Measurements from ENCODE around the gene GPR146.

Gene GPR146

GRCh38 chr7:1076184-1077072 lies 32.1 kb downstream of the GPR146 start:
- no peak for DNase-seq (ENCODE audit: low spot score)

GRCh38 chr7:1078519-1078918 lies 34.2 kb downstream of the GPR146 start:
- no peak for DNase-seq (ENCODE audit: low spot score)

- DNase-seq (ENCODE audit: low spot score): no peak
Observed at GRCh38 chr7:1078985-1079384, 34.6 kb downstream of the GPR146 start.

GRCh38 chr7:1079546-1079945 lies 35.2 kb downstream of the GPR146 start:
- no peak for DNase-seq (ENCODE audit: low spot score)

- DNase-seq (ENCODE audit: low spot score): no peak
Observed at GRCh38 chr7:1080252-1080920, 36.0 kb downstream of the GPR146 start.

GRCh38 chr7:1080921-1081255 lies 36.5 kb downstream of the GPR146 start:
- DNase-seq (ENCODE audit: low spot score): no peak

- DNase-seq (ENCODE audit: low spot score): no peak
Observed at GRCh38 chr7:1081336-1081735, 37.0 kb downstream of the GPR146 start.

- DNase-seq (ENCODE audit: low spot score): no peak
Observed at GRCh38 chr7:1081931-1082401, 37.6 kb downstream of the GPR146 start.

GRCh38 chr7:1083729-1084657 lies 39.6 kb downstream of the GPR146 start:
- DNase-seq (ENCODE audit: low spot score): no peak

- DNase-seq (ENCODE audit: low spot score): no peak
Observed at GRCh38 chr7:1085266-1085665, 40.9 kb downstream of the GPR146 start.

GRCh38 chr7:1085910-1086421 lies 41.6 kb downstream of the GPR146 start:
- no peak for DNase-seq (ENCODE audit: low spot score)

- peak; percentile 99 for DNase-seq (ENCODE audit: low spot score)
Observed at GRCh38 chr7:1086588-1087464, 42.5 kb downstream of the GPR146 start.

- no peak for DNase-seq (ENCODE audit: low spot score)
Observed at GRCh38 chr7:1087465-1087814, 43.1 kb downstream of the GPR146 start.

- peak; percentile 91 for DNase-seq (ENCODE audit: low spot score)
Observed at GRCh38 chr7:1087952-1088920, 43.9 kb downstream of the GPR146 start, which contains the start of gene GPER1. TSS of gene GPER1 (plus strand) at chr7:1088113. CDS start at chr7:1091729, 3,616 bp downstream.

GRCh38 chr7:1090236-1090635 lies 45.9 kb downstream of the GPR146 start:
- no peak for DNase-seq (ENCODE audit: low spot score)

GRCh38 chr7:1090686-1091643 lies 46.6 kb downstream of the GPR146 start:
- DNase-seq (ENCODE audit: low spot score): no peak

GRCh38 chr7:1091644-1092027 lies 47.3 kb downstream of the GPR146 start:
- no peak for DNase-seq (ENCODE audit: low spot score)

- DNase-seq (ENCODE audit: low spot score): no peak
Observed at GRCh38 chr7:1092161-1092632, 47.9 kb downstream of the GPR146 start.

Data from HuH-7.5 (cell line).